Measurements from ENCODE around the gene L1TD1. TPM values are rescaled to one million over a fixed set of nuclear protein-coding genes. Genes with fewer than 3 reads are reported as not detected.

L1TD1 gene
- total and polyA plus RNA-seq, 2 of the 13 experiments (the other 11 are each of a cell fraction or from before 2014, with no cell fraction given): not detected

DNA sequence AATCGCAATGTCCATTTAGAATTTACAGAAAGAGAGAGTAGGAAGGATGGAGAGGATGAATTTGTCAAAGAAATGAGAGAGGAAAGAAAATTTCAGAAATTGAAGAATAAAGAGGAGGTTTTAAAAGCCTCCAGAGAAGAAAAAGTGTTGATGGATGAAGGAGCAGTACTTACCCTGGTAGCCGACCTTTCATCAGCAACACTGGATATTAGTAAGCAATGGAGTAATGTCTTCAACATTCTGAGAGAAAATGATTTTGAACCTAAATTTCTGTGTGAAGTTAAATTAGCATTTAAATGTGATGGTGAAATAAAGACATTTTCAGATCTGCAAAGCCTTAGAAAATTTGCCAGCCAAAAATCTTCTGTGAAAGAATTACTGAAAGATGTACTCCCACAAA lies 12.5 kb downstream of the L1TD1 start:
- H3K27me3 ChIP-seq (ENCODE audit: control insufficient read depth in 1 of 2, insufficient read depth in 2 of 2, low read length in 2 of 2): no peaks in the 10 kb centered on the region; a peak in 1 of 5 replicates
- no TSS peak for BruUV-seq (replicated peaks)
- 4% methylated on average over 2 of the region's 2 CpGs for WGBS (ENCODE audit: low lambda C conversion rate)
- H3K4me3 ChIP-seq (replicated peaks in 1 of 3; ENCODE audit: insufficient read depth in 1 of 3, low read depth in 2 of 3, low read length in 3 of 3): no peak overlapping the region
- H3K27ac ChIP-seq (ENCODE audit: extremely low read length, insufficient read depth, low read length): no peak overlapping the region
- in situ Hi-C loops (cut with HindIII; ENCODE audit: extremely low pct_ligation_motif_present, low pct_unique_long_range_greater_than_20kb) (no loop called here), intact Hi-C loops (cut with micrococcal nuclease; ENCODE audit: unreplicated experiment) (no loop called here)
- H3K79me2 ChIP-seq (ENCODE audit: insufficient read depth, low read length): no peaks in the 10 kb centered on the region
- ATAC-seq: no peak
- TF ChIP-seq FUBP1 (CRISPR knock-in tag; IDR thresholded peaks at IDR 0.05; ENCODE audit: borderline replicate concordance): no peak
- TF ChIP-seq ZNF317 (CRISPR knock-in tag; IDR thresholded peaks at IDR 0.05): peak; percentile 95
- no peak for FAIRE-seq
- POLR2A ChIA-PET: no interaction called here
- H3K9ac ChIP-seq (ENCODE audit: insufficient read depth, low read depth, low read length): no peak overlapping the region
- H3K4me2 ChIP-seq (ENCODE audit: low read depth, low read length): no peak overlapping the region
- no peak overlapping the region for H2AFZ ChIP-seq (ENCODE audit: low read length)
- H3K36me3 ChIP-seq (replicated peaks in 1 of 2; ENCODE audit: control insufficient read depth in 1 of 2, insufficient read depth in 2 of 2, low read length in 2 of 2): no peaks in the 10 kb centered on the region
- DNase-seq (ENCODE audit: low spot score): no peak
- H4K20me1 ChIP-seq (ENCODE audit: insufficient read depth, low read length): no peaks in the 10 kb centered on the region
- peaks cover under 1% of the 10 kb centered on the region; the same call in 1 of the 2 replicates for H3K4me1 ChIP-seq (ENCODE audit: insufficient read depth, low read length)
- CTCF ChIA-PET (ENCODE audit: low intra/inter-chr PET ratio, low total read pairs): no interaction called here
- H3K9me3 ChIP-seq (ENCODE audit: low read length): peaks cover 16% of the 10 kb centered on the region; the same call in 1 of the 2 replicates

GRCh38 chr1:62208087-62208486 lies 13.4 kb downstream of the L1TD1 start:
- ATAC-seq (no peak), DNase-seq (ENCODE audit: low spot score) (no peak), FAIRE-seq (no peak)
- in situ Hi-C loops (cut with HindIII; ENCODE audit: extremely low pct_ligation_motif_present, low pct_unique_long_range_greater_than_20kb): no loop called here
- POLR2A ChIA-PET: no interaction called here
- Histone ChIP-seq H3K4me3 (replicated peaks in 1 of 3; ENCODE audit: insufficient read depth in 1 of 3, low read depth in 2 of 3, low read length in 3 of 3) (no peak overlapping the region), H3K4me2 (ENCODE audit: low read depth, low read length) (0 out of 2 replicates have a peak overlapping the region, but pooled peaks have one; percentile 23), H3K9ac (ENCODE audit: insufficient read depth, low read depth, low read length) (no peak overlapping the region), H2AFZ (ENCODE audit: low read length) (no peak overlapping the region), H3K9me3 (ENCODE audit: low read length) (peaks cover 16% of the 10 kb centered on the region; the same call in 1 of the 2 replicates), H3K4me1 (ENCODE audit: insufficient read depth, low read length) (no peaks in the 10 kb centered on the region), H3K27me3 (ENCODE audit: control insufficient read depth in 1 of 2, insufficient read depth in 2 of 2, low read length in 2 of 2) (no peaks in the 10 kb centered on the region; a peak in 1 of 5 replicates), H3K27ac (ENCODE audit: extremely low read length, insufficient read depth, low read length) (no peak overlapping the region), H3K79me2 (ENCODE audit: insufficient read depth, low read length) (no peaks in the 10 kb centered on the region), H3K36me3 (replicated peaks in 1 of 2; ENCODE audit: control insufficient read depth in 1 of 2, insufficient read depth in 2 of 2, low read length in 2 of 2) (no peaks in the 10 kb centered on the region), H4K20me1 (ENCODE audit: insufficient read depth, low read length) (no peaks in the 10 kb centered on the region)
- TF ChIP-seq KDM2A (CRISPR knock-in tag; IDR thresholded peaks at IDR 0.05; ENCODE audit: borderline replicate concordance, low read depth) (no peak), RAD51 (IDR thresholded peaks at IDR 0.05; ENCODE audit: borderline replicate concordance) (no peak), SSRP1 (CRISPR knock-in tag; IDR thresholded peaks at IDR 0.05) (no peak), ELF4 (CRISPR knock-in tag; IDR thresholded peaks at IDR 0.05; ENCODE audit: borderline replicate concordance) (no peak)
- intact Hi-C loops (cut with micrococcal nuclease; ENCODE audit: unreplicated experiment): no loop called here
- BruUV-seq (replicated peaks): no TSS peak
- 12% methylated on average over 2 of the region's 5 CpGs for WGBS (ENCODE audit: low lambda C conversion rate)
- CTCF ChIA-PET (ENCODE audit: low intra/inter-chr PET ratio, low total read pairs): no interaction called here
